ENCODE data around the gene ZMYND10.

The ZMYND10 gene

GRCh38 chr3:50326182-50326541 lies 19.4 kb downstream of the ZMYND10 start:
- no peak overlapping the region for H3K4me3 ChIP-seq (ENCODE audit: control insufficient read depth, low read depth, low read length)
- DNase-seq (ENCODE audit: low read depth), result no peak
- no peak for TF ChIP-seq CTCF (conservative IDR thresholded peaks at IDR 0.05; ENCODE audit: control insufficient read depth, insufficient read depth, low read depth, low read length)

- no peak for DNase-seq (ENCODE audit: low read depth)
- TF ChIP-seq CTCF (conservative IDR thresholded peaks at IDR 0.05; ENCODE audit: control insufficient read depth, insufficient read depth, low read depth, low read length), result no peak
Observed at GRCh38 chr3:50325497-50326181, 19.9 kb downstream of the ZMYND10 start.

GRCh38 chr3:50325113-50325480 lies 20.4 kb downstream of the ZMYND10 start:
- H3K4me3 ChIP-seq (ENCODE audit: control insufficient read depth, low read depth, low read length), result no peak overlapping the region
- no peak for TF ChIP-seq CTCF (conservative IDR thresholded peaks at IDR 0.05; ENCODE audit: control insufficient read depth, insufficient read depth, low read depth, low read length)
- DNase-seq (ENCODE audit: low read depth), result no peak

More at GRCh38 chr3:50325497-50326181, 19.9 kb downstream of the ZMYND10 start:
- H3K4me3 ChIP-seq (ENCODE audit: control insufficient read depth, low read depth, low read length), result no peak overlapping the region

GRCh38 chr3:50324351-50325112 lies 21.0 kb downstream of the ZMYND10 start:
- no peak overlapping the region for H3K4me3 ChIP-seq (ENCODE audit: control insufficient read depth, low read depth, low read length)
- peak; percentile 69 for DNase-seq (ENCODE audit: low read depth)
- peak; percentile 85 for TF ChIP-seq CTCF (conservative IDR thresholded peaks at IDR 0.05; ENCODE audit: control insufficient read depth, insufficient read depth, low read depth, low read length)

- DNase-seq (ENCODE audit: low read depth), result no peak
- H3K4me3 ChIP-seq (ENCODE audit: control insufficient read depth, low read depth, low read length), result no peak overlapping the region
- TF ChIP-seq CTCF (conservative IDR thresholded peaks at IDR 0.05; ENCODE audit: control insufficient read depth, insufficient read depth, low read depth, low read length), result no peak
Observed at GRCh38 chr3:50323614-50324199, 21.8 kb downstream of the ZMYND10 start.

- TF ChIP-seq CTCF (conservative IDR thresholded peaks at IDR 0.05; ENCODE audit: control insufficient read depth, insufficient read depth, low read depth, low read length), result no peak
- no peak for DNase-seq (ENCODE audit: low read depth)
- H3K4me3 ChIP-seq (ENCODE audit: control insufficient read depth, low read depth, low read length), result no peak overlapping the region
Observed at GRCh38 chr3:50323092-50323600, 22.4 kb downstream of the ZMYND10 start.
